ENCODE measurements around the gene BLNK.

BLNK gene

DNA sequence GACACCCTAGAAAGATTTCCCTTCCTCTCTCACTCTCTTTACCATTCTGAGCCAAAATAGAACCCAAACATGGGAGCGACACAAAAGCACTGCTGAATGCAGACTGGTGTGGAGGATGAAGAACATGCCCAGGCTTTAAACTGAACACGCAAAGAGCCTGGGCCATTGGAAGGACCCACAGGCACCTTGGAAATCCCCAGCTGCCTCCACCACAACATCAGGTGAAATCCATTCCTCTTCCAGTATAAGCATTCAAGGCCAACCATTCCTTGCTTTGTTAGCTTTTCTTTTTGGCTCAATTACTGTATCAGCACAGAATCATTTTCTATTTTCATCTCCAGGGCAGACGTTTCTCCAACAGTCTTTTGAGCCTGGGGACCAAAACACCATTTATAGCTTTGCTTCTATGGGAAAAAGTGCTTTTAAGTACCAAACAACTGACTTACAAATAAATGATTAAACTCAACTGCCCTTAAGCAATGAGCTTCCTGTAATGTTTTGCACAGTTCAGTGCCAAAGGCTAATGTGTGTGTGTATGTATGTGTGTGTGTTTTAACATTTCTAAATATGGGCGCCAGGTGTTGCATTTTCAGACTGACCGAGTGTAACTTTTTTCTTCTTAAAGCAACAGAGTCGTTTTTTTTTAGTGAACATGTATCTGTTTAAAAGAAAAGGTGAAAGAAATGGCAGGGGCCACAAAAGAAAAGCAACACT is 16.2 kb upstream of the BLNK start:
- DNase-seq: no peak

DNA sequence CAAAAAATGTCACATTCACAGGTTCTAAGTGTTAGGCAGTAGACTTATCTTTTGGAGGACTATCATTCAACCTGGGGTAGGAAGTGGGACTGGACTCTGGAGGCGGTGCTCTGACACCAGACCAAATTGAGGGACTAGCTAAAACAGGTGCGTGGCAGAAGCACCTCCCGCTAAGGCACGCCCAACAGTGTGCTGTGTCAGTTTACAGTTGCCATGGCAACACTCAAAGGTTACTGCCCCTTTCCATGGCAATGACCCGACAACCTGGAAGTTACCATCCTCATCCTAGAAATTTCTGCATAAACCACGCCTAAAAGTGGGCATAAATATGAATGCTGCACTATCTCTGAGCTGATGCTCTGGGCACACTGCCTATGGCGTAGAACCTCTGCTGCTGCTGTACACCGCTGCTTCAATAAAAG is 14.0 kb upstream of the BLNK start:
- DNase-seq: no peak

DNA sequence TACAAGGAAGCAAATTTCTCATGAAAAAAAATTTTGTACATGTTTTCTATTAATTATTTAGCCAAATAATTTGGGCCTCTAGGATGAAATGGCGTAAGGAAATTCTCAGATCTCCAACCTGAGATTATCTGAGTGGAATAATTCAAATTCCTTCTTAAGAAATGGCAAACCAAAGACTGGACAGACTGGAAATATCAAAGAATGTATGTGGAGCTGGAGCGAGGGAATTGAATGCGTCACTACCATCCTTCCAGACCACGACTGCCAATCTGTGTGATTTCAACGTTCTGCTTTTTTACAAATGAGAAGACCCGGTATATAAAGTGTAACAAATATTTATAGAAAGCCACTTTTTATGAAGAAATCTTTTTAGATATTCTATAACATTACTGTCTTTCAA is 12.4 kb upstream of the BLNK start:
- no peak for DNase-seq

DNA sequence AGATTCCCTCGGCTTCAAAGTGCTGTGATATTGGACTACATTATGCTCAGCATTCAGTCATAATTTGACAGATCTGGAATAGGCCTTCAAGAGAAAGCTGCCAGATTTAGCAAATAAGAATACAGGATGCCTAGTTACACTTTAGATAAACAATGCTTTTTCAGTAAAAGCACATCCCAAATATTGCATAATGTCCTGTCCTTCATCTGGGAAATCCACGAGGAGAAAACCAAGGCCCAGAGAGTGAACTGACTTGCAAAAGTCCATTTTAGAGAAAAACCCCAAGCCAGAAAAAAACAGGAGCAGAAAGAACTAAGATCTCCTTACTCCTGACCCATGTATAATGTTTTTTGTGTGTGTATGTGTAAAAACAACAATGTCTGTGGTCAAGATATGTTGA is 12.0 kb upstream of the BLNK start:
- no peak for DNase-seq

DNA sequence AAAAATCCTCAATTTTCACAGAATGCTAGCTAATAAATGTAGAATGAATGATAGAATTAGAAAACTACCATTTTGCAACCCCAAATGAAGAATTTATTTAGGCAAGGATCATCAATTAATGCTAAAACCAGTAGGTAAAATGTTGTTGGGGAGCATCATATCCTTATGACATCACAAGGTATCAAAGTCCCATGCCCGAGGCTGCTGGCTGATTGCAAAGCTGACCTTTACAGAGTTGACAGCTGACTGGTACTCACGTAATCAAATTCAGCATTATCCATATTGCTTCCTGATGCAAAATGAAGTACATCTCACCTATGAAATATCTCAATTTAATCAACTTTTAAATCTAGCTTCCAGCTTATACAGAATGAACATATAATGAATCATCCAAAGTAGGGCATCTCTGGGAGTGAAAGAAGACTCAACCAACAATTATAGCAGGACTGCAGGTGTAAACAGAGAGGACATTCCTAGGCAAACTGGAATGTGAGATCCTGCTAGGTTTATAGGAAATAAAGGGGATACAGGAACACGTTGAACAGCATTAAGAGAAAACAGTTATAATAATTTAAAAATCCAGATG is 10.2 kb upstream of the BLNK start:
- DNase-seq: no peak

DNA sequence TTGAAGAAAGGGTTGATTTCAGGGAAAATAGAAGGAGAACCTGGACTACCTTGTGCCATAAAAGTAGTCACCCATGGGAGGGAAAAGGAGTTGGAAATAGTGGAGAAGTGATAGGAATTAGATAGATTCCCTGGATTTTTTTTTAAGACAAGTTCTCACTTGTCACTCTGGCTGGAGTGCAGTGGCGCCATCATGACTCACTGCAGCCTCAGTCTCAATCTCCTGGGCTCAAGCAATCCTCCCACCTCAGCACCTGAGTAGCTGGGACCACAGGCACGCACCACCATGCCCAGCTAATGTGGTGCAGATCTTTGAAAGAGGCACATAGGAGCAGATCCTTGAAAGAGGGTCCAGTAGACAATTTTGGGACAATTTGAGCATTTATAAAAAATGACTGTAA is 9.5 kb upstream of the BLNK start:
- DNase-seq: no peak

DNA sequence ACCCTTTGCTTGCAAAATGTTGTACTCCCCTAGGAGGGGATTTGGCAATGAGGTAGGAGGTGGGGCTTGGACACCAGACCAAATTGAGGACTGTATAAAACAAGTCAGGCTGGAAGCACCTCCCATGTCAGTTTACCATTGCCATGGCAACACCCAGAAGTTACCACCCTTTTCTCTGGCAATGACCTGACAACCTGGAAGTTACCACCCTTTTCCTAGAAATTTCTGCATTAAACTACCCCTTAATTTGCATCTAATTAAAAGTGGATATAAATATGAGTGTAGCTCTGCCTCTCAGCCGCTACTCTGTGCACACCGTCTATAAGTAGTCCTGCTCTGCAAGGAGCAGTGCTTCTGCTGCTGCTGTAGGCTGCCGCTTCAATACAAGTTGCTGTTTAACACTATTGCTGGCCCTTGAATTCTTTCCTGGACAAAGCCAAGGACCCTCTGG is 7.8 kb upstream of the BLNK start:
- no peak for DNase-seq

DNA sequence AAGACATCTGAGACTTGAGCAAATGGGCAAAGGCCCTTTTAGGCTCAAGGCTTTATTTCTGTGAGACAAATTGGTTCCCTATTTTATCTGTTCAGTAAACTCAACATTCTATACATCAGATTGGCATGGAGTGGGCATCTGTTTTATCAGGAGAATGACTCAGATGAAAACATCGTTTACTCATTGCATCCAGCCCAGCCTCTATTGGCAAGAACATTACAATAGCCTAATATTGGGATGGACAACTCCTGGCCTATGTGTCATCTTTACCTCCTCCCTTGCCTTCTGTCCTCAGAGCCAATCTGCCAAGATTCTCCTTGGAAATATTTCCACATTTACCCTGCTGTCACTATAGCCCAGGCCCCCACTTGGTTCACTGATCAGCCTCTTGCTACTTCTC is 5.5 kb upstream of the BLNK start:
- DNase-seq: no peak

DNA sequence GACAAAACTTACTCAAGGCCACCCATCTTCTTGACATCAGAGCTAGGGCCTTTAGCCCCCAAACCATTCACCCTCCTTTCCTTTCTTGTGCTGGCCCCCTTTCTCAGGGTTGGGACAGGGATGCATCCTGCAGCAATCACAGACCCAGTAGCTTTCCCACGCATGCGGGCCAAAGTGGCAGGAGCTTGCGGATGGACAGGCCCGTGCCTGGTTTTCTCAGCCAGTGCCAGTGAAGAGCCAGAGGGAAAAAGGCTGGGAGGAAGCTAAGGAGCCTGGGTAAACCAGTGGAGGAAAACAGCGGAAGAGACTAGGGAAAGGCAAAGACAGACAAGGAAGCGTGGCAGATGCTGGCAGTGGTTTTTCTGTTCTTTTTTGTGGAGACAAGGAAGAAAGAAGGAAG is 5.1 kb upstream of the BLNK start:
- no peak for DNase-seq

DNA sequence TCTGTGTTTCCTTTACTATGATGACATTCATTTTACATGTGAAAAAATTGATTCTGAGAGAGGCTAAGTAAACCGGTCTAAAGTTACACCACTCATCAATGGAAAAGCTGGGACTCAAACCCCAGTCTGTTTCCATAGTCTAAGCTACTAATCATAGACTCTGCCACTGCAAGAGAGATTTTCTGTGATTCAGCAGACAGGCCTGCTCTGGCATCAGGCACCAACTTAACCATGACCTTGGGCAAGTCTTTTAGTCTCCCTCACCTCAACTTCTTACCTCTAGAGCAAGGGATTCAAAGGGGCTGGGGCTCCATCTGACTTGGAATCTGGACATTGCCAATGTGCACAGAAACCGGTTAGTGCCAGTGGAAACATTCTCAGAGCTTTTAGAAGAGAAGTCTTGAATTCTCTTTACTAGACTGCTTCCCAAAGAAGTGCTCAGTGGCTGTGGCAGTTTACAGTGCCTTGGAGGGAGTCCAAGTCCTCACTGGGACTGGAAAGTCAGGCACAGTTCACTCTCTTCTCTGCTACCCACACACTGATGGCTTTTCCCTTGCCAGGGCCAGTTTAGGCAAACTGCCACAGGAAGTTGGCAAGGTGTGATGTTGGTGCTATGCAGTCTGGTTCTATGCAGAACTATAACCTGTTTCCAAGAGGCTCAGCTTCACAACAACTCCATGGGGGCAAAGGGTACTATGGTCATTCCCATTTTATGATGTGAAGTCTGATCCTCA is 4.5 kb upstream of the BLNK start:
- no peak for DNase-seq

DNA sequence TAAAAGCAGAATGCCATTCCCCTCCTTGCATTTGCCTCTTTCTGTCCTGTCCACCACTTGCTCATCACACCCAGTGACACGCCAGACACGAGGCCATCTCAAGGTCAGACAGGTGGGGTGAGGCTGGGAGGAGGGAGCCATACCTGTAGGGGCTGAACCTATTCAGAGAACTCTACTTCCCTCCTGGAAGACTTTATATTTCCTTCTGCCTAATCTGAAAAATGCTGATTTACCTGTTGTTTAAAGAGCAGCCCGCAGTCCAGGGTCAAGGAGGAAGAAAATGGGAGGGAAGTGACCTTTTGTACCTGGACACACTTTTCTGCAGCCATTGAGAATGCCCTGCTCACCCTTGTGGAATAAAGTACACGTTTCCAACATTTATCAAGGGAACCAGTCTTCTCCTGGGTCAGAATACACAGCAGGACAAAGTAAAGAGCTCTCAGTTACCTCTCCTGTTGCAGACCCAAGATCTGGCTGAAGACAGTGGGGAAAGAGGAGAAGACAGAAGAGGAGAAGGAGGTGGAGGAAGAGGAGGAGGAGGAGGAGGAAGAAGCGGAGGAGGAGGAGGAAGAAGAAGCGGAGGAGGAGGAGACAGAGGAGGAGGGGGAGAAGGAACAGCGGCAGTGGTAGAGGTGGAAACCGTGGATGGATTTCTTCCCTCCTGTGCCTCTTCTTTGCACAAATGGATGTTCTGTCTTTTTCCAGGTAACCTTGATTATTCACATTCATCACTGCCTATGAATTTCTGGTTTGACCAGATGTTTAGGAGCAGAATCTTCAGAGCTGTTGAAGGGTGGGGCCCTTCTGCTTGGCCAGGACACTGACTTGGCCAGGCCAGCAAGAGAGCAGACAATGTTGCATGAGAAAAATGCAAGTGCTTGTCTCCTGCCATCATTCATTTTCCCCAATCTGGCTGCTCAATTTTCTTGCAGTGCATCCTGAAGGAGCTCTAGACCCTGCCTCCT is 1.2 kb upstream of the BLNK start:
- DNase-seq: no peak

DNA sequence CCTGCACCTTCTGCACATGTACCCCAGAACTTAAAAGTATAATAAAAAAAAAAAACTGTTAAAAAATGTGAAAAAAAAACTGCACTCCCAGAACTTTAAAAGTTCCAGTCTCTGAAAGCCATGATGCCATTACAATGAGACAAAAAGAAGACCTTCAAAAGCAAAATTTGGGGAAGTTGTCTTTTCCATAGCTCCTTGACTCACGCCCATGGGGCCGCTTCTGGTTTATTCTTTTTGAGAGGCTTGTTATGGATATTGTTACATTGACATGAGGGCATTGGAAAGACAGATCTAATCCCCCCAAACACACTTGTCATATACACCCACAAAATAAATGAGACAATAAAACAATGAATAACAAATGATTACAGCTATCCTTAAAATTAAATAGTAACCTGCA is 798 bp downstream of the BLNK start:
- no peak for DNase-seq

DNA sequence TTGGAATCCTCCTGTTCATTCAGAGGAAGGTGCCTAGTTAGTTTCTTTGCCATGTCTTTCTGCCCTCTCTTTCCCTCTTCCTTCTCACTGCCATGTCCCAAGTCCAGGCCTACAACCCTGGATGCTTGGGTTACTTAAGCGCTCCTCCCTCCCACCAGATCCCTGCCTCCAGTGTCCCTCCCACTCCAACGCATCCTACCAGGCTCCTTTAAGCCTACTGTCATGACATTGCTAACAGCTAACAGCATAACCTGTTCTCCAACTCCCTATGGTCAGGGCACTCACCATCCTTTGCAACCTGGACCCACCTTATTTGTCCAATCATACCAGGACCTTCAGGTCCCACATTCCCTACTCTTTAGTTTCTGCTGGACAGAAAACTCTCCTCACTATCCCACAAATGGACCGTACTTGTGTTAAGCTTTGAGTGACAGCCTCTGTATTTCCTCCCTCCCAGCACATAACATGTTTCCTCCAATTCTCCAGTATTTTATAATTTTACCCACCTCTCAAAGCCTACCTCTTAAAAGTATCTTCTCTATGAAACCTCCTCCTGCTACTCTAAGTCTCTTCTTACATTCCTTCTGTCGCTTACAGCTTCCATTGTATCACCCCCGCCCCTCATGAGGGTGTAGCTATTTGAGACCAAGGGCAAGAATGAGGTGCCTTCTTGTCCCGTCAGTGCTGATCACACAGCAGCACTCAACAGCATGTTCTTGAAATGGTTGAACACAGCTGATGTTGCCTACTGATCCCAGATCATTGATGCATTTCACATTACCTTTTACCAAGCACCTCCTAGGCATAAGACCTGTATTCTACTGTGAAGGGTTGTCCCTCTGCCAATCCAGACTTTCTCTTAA is 1.7 kb downstream of the BLNK start:
- no peak for DNase-seq

DNA sequence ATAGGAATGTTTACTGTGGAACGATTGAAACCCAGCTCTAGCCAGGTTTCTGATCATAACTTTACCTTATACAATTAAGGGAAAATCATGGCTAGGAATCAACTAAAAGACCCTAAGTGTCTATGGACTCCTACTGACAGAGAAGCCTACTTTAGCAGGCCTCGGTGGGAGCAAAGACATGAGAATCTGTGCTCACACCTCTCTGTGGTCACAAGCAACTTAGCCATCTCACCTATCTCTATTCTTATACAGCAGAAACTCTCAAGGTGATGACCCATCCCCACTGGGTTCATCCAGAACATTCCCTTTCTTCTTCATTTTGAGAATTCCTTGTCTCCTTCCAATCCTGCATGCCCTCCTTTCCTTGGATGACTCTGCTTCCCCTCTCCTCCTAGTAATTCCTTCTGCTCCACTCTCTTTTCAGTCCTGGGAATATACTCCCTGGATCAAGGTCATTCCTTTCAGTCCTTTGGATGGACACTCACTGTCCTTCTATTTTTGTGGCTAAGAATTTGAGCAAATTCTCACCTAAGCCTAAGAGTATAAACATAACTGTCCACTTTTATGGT is 2.9 kb downstream of the BLNK start:
- DNase-seq: no peak

DNA sequence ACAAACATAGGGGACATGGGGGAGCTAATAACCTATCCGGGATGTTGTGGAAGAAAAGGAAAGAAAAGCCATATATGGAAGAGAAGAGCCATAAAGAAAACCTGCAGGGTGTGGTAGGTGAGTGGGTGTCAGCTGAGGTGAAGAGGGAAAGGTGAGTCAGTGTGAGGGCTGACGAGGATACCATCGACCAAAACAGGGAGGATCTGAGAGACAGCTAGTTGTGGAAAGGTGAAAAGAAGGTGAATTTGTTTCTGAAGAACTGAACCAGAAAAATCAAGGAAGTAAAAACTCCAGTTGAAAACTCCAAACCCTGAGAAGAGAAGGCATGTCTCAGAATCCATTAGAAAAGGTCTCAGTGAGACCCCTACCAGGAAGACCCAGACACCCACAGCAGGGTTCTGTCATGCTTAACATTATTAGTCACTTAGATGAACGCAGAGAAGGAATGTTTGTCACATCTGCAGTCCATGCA is 4.1 kb downstream of the BLNK start:
- no peak for DNase-seq

DNA sequence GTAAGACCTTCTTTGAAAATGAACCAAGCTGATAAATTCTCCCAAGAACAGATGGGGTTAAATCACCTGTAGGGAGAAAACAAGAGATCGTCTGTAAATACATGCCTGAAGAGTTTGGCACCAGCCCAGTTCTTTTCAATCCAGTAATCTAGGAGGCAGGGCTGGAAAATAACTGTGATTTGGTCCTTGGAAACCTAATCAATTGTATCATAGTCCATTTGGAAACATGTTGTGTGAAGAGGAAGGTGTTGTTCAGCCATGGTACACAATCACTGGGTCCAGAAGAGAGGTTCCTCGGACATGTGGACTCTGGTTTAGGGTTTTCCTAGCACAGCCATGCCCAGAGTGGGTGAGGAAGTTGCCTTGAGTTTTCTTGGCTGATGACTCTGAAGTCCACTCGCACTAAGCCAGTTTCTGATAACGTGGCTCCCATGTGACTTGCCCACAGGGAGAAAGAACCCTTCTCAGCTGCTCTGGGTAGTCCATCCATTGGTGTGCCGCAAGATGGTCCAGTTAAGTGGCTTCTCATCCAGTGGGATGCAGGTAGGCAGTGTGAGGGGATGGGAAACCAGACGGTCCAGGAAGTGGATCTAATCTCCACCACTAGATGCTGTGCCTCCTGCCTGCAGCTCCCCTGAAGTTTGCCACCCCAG is 5.1 kb downstream of the BLNK start:
- DNase-seq: no peak

DNA sequence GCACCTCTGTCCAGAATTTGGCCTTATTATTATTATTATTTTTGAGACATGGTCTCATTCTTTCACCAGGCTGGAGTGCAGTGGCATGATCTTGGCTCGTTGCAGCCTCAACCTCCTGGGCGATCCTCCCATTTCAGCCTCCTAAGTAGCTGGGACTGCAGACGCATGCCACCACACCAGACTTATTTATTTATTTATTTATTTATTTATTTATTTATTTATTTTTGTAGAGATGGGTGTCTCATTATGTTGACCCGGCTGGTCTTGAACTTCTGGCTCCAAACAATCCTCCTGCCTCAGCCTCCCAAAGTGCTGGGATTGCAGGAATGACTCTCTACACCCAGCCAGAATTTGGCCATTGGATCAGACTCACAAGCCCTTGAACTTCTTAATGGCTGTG is 6.4 kb downstream of the BLNK start:
- no peak for DNase-seq

DNA sequence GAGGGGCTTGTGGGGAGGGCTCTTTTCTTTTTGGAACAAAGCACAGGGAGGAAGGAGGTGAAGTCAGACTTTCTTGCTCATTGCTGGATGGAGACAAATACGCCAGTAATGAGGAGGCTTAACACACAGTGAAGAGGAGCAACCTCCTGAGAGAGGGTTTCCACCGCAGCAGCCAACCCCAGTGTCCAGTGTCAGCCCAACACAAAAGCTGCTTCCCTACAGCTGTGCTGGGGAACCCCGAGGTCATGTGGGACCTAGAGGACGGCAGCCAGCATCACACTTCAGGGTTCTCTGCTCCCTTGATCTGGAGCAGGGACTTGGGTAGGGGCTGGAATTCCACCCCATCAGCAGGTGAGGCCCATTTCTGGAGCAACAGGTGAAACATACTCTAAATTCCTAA is 7.7 kb downstream of the BLNK start:
- DNase-seq: no peak

DNA sequence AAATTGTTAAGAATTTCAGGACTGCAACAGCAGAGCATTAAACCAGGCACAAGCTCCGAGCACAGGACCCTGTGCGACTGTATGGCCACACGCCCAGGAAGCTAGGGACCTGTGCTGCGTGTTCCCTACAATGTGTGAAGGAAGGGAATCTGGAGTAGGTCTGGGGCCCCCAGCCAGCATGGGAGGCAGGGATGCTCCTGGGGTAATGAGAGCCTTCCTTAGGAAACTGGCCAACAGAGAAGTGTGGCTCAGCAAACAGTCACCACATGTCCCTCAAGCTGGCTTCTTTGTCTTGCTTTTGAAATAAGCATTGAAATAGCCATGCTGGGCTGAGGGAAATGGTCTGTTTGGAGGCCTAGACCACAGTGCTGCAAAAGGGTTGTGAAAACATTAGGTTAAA is 8.2 kb downstream of the BLNK start:
- no peak for DNase-seq

DNA sequence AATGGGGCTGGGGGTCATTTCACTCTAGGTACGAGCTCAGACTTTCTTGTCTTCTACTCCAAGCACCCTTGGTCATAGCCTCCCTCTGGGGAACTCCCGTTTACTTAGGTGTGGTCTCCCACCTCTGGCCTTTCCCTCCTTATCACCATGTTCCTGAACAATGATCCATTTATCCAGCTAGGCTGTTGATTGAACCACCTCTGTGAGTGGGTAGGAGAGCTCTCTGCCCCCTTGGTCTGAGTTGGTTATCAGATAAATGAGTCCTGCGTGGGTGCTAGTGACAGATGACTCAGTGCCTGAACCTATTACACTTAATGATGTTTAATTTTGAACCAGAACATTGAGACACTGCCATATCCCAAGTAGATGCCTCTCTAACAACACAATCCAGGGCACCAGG is 9.4 kb downstream of the BLNK start:
- DNase-seq: no peak

DNA sequence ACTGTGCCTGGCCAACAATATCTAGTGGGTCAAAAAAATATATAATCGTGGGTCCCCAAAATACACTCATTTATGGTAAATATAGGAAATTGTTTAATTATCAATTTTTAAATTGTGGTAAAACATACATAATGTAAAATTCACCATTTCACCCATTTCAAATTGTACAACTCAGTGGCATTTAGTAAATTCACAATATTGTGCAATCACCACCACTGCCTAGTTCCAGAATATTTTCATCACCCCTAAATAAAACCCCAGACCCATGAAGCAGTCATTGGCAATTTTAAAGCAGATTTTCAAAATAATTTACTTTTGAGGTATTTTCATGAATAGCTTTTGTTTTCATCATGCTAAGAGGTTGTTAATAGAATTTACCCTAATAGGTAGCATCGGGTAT is 10.2 kb downstream of the BLNK start:
- no peak for DNase-seq

Data from NCI-H1048 (cell line).